ENCODE results near the gene MRFAP1L1. TPM values are rescaled to one million over a fixed set of nuclear protein-coding genes. Genes with fewer than 3 reads are reported as not detected.
A peak's percentile ranks its signal among the peaks of the same experiment; 100 is the strongest.

MRFAP1L1 gene
- total RNA-seq, 1 donor from 2014 or later = 73.0 TPM

DNA sequence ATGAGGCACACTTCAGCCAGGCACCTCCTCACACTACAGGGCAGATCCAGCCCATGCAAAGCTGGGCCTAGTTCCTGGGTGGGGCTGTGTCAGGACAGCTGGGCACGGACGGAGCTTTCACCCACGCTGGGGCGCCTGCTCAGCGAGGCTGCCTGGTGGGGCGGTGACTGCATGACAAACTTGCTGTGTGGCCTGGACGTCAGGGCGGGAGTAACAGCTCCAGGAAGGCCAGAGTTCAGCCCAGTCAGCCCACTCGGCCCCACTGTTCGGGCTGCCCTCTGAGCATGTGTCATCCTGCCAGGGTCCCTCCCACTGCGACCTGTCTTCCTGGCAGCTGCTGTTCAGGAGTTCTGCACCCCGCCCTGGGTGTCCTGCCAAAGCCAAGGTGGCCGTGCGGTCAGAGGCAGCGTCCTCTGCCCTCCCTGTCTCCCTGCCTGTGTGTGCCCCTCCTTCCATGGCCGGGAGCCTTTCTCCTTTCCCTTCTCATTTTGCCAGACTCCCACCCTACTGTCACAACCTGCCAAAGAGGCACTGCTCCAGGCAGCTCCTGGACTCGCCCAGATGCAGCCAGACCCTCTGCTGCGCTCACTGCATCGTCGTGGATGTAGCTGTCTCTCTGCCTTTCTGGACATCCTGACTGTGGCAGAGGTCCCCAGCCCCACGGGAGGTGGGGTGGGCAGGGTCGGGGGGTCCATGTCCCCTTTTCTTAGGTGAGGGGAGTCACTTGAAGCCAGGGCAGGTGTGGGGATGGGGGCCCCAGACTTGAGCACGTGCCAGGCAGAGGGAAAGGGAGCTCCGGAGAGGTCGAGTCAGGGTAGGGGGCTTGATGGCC, 39.9 kb upstream of the MRFAP1L1 start:
- H3K9me3 Mint-ChIP-seq = no peaks in the 10 kb centered on the region
- TF ChIP-seq, protein P1, sequence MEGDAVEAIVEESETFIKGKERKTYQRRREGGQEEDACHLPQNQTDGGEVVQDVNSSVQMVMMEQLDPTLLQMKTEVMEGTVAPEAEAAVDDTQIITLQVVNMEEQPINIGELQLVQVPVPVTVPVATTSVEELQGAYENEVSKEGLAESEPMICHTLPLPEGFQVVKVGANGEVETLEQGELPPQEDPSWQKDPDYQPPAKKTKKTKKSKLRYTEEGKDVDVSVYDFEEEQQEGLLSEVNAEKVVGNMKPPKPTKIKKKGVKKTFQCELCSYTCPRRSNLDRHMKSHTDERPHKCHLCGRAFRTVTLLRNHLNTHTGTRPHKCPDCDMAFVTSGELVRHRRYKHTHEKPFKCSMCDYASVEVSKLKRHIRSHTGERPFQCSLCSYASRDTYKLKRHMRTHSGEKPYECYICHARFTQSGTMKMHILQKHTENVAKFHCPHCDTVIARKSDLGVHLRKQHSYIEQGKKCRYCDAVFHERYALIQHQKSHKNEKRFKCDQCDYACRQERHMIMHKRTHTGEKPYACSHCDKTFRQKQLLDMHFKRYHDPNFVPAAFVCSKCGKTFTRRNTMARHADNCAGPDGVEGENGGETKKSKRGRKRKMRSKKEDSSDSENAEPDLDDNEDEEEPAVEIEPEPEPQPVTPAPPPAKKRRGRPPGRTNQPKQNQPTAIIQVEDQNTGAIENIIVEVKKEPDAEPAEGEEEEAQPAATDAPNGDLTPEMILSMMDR (conservative IDR thresholded peaks at IDR 0.05) = no peak
- H3K4me3 Mint-ChIP-seq = peak overlapping the region; percentile 57
- peak overlapping the region; percentile 67 for H3K27ac Mint-ChIP-seq
- H3K27me3 Mint-ChIP-seq = no peaks in the 10 kb centered on the region
- no peak for DNase-seq (ENCODE audit: extremely low spot score, unreplicated experiment)
- no peaks in the 10 kb centered on the region for H3K36me3 Mint-ChIP-seq
- peaks cover 21% of the 10 kb centered on the region for H3K4me1 Mint-ChIP-seq (ENCODE audit: unreplicated experiment)

GRCh38 chr4:6748286-6748685, 38.6 kb upstream of the MRFAP1L1 start:
- Mint-ChIP-seq H3K27me3 (no peaks in the 10 kb centered on the region), H3K9me3 (no peaks in the 10 kb centered on the region), H3K36me3 (no peaks in the 10 kb centered on the region), H3K4me3 (no peak overlapping the region), H3K4me1 (ENCODE audit: unreplicated experiment) (peaks cover 21% of the 10 kb centered on the region), H3K27ac (no peak overlapping the region)
- TF ChIP-seq, protein P1 (conservative IDR thresholded peaks at IDR 0.05) = no peak
- no peak for DNase-seq (ENCODE audit: extremely low spot score, unreplicated experiment)

- TF ChIP-seq, protein P1 (conservative IDR thresholded peaks at IDR 0.05) = no peak
- H3K27ac Mint-ChIP-seq = no peak overlapping the region
- no peaks in the 10 kb centered on the region for H3K36me3 Mint-ChIP-seq
- H3K27me3 Mint-ChIP-seq = no peaks in the 10 kb centered on the region
- peaks cover 21% of the 10 kb centered on the region for H3K4me1 Mint-ChIP-seq (ENCODE audit: unreplicated experiment)
- no peak for DNase-seq (ENCODE audit: extremely low spot score, unreplicated experiment)
- H3K4me3 Mint-ChIP-seq = no peak overlapping the region
- H3K9me3 Mint-ChIP-seq = no peaks in the 10 kb centered on the region
These were observed 37.8 kb upstream of the MRFAP1L1 start for GRCh38 chr4:6747294-6748051.

- Mint-ChIP-seq H3K9me3 (no peaks in the 10 kb centered on the region), H3K27me3 (no peaks in the 10 kb centered on the region), H3K27ac (no peak overlapping the region), H3K36me3 (no peaks in the 10 kb centered on the region), H3K4me1 (ENCODE audit: unreplicated experiment) (peaks cover 20% of the 10 kb centered on the region), H3K4me3 (no peak overlapping the region)
- DNase-seq (ENCODE audit: extremely low spot score, unreplicated experiment) = no peak
- TF ChIP-seq, protein P1 (conservative IDR thresholded peaks at IDR 0.05) = no peak
These were observed 37.1 kb upstream of the MRFAP1L1 start for GRCh38 chr4:6746721-6747293.

DNA sequence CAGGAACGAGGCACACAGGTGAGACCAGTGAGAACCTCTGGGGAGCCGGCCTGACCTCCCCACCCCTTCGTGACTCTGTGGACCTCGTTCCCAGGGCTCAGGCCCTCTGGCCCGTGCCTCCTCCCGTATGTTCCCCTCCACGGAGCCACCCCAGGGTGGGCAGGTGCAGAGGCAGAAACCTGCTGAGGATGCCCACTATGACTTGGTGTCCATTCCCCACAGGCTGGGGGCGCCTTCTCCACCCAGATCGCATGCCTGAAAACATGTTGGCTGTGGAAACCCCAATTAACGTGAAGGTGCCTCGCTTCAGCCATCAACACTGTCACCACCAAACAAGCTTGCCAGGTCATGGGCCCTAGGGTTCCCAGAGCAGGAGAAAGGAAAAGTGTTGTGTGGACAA, 33.3 kb upstream of the MRFAP1L1 start:
- no peaks in the 10 kb centered on the region for H3K36me3 Mint-ChIP-seq
- H3K9me3 Mint-ChIP-seq = no peaks in the 10 kb centered on the region
- DNase-seq (ENCODE audit: extremely low spot score, unreplicated experiment) = no peak
- H3K4me3 Mint-ChIP-seq = no peak overlapping the region
- TF ChIP-seq, protein P1 (conservative IDR thresholded peaks at IDR 0.05) = no peak
- no peaks in the 10 kb centered on the region for H3K27me3 Mint-ChIP-seq
- H3K27ac Mint-ChIP-seq = no peak overlapping the region
- peaks cover 5% of the 10 kb centered on the region for H3K4me1 Mint-ChIP-seq (ENCODE audit: unreplicated experiment)

Data from type B pancreatic cell (in vitro differentiated cells).